ENCODE measurements around the gene DLK1.

The DLK1 gene

GRCh38 chr14:100735271-100735670, 8.6 kb downstream of the DLK1 start:
- no peak for DNase-seq

- DNase-seq: no peak
These were observed 9.8 kb downstream of the DLK1 start for GRCh38 chr14:100736269-100737180.

GRCh38 chr14:100737526-100737925, 10.8 kb downstream of the DLK1 start:
- no peak for DNase-seq

- DNase-seq: no peak
These were observed 11.6 kb downstream of the DLK1 start for GRCh38 chr14:100738269-100738691.

- no peak for DNase-seq
These were observed 12.0 kb downstream of the DLK1 start for GRCh38 chr14:100738704-100739131.

GRCh38 chr14:100739306-100739705, 12.6 kb downstream of the DLK1 start:
- no peak for DNase-seq

GRCh38 chr14:100740196-100740825, 13.6 kb downstream of the DLK1 start:
- DNase-seq: no peak

GRCh38 chr14:100740929-100741328, 14.2 kb downstream of the DLK1 start:
- DNase-seq: no peak

- no peak for DNase-seq
These were observed 15.3 kb downstream of the DLK1 start for GRCh38 chr14:100741966-100742365.

GRCh38 chr14:100746326-100746725, 19.6 kb downstream of the DLK1 start:
- no peak for DNase-seq

- no peak for DNase-seq
These were observed 20.4 kb downstream of the DLK1 start for GRCh38 chr14:100747021-100747586.

GRCh38 chr14:100747736-100748135, 21.0 kb downstream of the DLK1 start:
- no peak for DNase-seq

- DNase-seq: no peak
These were observed 21.7 kb downstream of the DLK1 start for GRCh38 chr14:100748403-100748802.

GRCh38 chr14:100748944-100749343, 22.3 kb downstream of the DLK1 start:
- no peak for DNase-seq

- DNase-seq: no peak
These were observed 23.4 kb downstream of the DLK1 start for GRCh38 chr14:100749967-100750597.

GRCh38 chr14:100750762-100751699, 24.3 kb downstream of the DLK1 start:
- no peak for DNase-seq

- no peak for DNase-seq
These were observed 27.3 kb downstream of the DLK1 start for GRCh38 chr14:100754020-100754419.

- no peak for DNase-seq
These were observed 29.0 kb downstream of the DLK1 start for GRCh38 chr14:100755649-100756048.

GRCh38 chr14:100761481-100761880, 34.8 kb downstream of the DLK1 start:
- DNase-seq: no peak

- DNase-seq: no peak
These were observed 35.4 kb downstream of the DLK1 start for GRCh38 chr14:100762089-100762515.

- no peak for DNase-seq
These were observed 36.2 kb downstream of the DLK1 start for GRCh38 chr14:100762901-100763300.

- DNase-seq: no peak
These were observed 37.9 kb downstream of the DLK1 start for GRCh38 chr14:100764471-100765115.

Data from bone marrow (tissue), 2 donors.